ENCODE measurements around the gene DNAH1. TPM values are rescaled to one million over a fixed set of nuclear protein-coding genes. Genes with fewer than 3 reads are reported as not detected.

DNAH1 gene
- total RNA-seq, 1 donor from 2014 or later: 7.3 TPM

DNA sequence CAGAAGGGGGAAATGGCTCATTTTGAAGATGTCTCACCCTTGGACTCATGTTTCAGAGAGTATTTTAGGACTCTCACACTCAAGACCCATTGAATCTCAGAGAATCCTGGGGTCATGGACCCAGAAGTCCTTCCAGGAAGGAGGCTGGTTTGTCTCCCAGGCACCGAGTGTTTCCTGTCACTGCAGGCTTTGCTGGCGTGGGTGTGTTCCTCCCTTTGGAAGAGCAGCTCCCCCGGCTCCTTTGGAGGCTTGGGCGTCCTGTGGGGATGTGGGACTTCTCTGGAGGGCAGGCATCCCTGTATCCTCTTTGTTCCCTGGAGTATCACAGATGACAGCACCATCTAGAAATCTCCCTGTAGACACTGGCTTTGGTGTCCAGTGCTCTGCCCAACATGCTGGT, 40.0 kb downstream of the DNAH1 start:
- H3K27ac Mint-ChIP-seq: no peak overlapping the region

GRCh38 chr3:52357151-52358080, 41.3 kb downstream of the DNAH1 start:
- H3K9me3 Mint-ChIP-seq: no peaks in the 10 kb centered on the region
- no peak for DNase-seq (ENCODE audit: extremely low spot score, unreplicated experiment)
- H3K36me3 Mint-ChIP-seq: no peaks in the 10 kb centered on the region
- H3K4me3 Mint-ChIP-seq: no peak overlapping the region
- H3K27ac Mint-ChIP-seq: no peak overlapping the region
- H3K27me3 Mint-ChIP-seq: no peaks in the 10 kb centered on the region
- H3K4me1 Mint-ChIP-seq (ENCODE audit: unreplicated experiment): no peaks in the 10 kb centered on the region
- TF ChIP-seq, protein P1, sequence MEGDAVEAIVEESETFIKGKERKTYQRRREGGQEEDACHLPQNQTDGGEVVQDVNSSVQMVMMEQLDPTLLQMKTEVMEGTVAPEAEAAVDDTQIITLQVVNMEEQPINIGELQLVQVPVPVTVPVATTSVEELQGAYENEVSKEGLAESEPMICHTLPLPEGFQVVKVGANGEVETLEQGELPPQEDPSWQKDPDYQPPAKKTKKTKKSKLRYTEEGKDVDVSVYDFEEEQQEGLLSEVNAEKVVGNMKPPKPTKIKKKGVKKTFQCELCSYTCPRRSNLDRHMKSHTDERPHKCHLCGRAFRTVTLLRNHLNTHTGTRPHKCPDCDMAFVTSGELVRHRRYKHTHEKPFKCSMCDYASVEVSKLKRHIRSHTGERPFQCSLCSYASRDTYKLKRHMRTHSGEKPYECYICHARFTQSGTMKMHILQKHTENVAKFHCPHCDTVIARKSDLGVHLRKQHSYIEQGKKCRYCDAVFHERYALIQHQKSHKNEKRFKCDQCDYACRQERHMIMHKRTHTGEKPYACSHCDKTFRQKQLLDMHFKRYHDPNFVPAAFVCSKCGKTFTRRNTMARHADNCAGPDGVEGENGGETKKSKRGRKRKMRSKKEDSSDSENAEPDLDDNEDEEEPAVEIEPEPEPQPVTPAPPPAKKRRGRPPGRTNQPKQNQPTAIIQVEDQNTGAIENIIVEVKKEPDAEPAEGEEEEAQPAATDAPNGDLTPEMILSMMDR (conservative IDR thresholded peaks at IDR 0.05): no peak

More for the DNA sequence above, 40.0 kb downstream of the DNAH1 start:
- DNase-seq (ENCODE audit: extremely low spot score, unreplicated experiment): no peak
- H3K4me3 Mint-ChIP-seq: no peak overlapping the region
- no peaks in the 10 kb centered on the region for H3K4me1 Mint-ChIP-seq (ENCODE audit: unreplicated experiment)
- H3K27me3 Mint-ChIP-seq: no peaks in the 10 kb centered on the region
- TF ChIP-seq, protein P1 (conservative IDR thresholded peaks at IDR 0.05): no peak
- no peaks in the 10 kb centered on the region for H3K36me3 Mint-ChIP-seq
- H3K9me3 Mint-ChIP-seq: no peaks in the 10 kb centered on the region

GRCh38 chr3:52358362-52358940, 42.3 kb downstream of the DNAH1 start:
- H3K4me3 Mint-ChIP-seq: no peak overlapping the region
- TF ChIP-seq, protein P1 (conservative IDR thresholded peaks at IDR 0.05): no peak
- no peaks in the 10 kb centered on the region for H3K4me1 Mint-ChIP-seq (ENCODE audit: unreplicated experiment)
- no peaks in the 10 kb centered on the region for H3K27me3 Mint-ChIP-seq
- H3K27ac Mint-ChIP-seq: no peak overlapping the region
- DNase-seq (ENCODE audit: extremely low spot score, unreplicated experiment): no peak
- no peaks in the 10 kb centered on the region for H3K9me3 Mint-ChIP-seq
- H3K36me3 Mint-ChIP-seq: no peaks in the 10 kb centered on the region

DNA sequence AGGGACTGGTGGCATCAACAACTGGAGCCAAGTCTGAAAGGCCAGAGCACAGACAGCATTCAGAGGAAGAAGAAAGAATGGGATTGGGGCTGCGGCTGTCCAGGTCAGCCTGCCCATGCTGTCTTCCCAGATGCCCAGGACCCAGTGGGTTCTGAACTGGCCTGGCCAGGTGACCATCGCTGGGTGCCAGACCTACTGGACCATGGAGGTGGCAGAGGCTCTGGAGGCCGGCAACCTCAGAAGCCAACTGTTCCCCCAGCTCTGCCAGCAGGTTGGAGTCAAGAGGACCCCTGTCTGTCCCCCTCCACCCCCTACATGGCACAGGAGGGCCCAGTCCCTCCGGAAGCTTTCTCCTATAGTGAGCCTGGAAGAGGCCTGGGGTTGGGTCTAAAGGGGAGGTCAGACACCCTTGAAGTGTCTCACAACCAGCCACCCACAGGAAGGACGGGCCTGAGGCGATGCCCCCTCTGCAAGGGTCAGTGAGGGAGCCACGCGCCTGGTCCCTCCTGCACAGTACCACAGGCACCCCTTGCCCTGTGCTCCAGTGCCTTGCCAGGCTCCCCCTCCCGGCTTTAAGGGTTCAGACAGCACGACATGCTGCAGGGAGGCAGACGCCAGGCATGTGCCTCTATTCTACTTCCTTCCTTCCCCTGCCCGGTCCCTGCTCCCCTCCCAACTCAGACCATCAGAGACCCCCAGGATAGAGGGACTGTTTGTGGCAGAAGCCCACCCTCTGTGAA, 43.2 kb downstream of the DNAH1 start:
- no peak for DNase-seq (ENCODE audit: extremely low spot score, unreplicated experiment)
- no peaks in the 10 kb centered on the region for H3K4me1 Mint-ChIP-seq (ENCODE audit: unreplicated experiment)
- TF ChIP-seq, protein P1 (conservative IDR thresholded peaks at IDR 0.05): no peak
- no peak overlapping the region for H3K4me3 Mint-ChIP-seq
- no peaks in the 10 kb centered on the region for H3K9me3 Mint-ChIP-seq
- no peak overlapping the region for H3K27ac Mint-ChIP-seq
- no peaks in the 10 kb centered on the region for H3K27me3 Mint-ChIP-seq
- peaks cover 6% of the 10 kb centered on the region for H3K36me3 Mint-ChIP-seq

GRCh38 chr3:52361011-52361410, 44.9 kb downstream of the DNAH1 start:
- Mint-ChIP-seq H3K27me3 (no peaks in the 10 kb centered on the region), H3K9me3 (no peaks in the 10 kb centered on the region), H3K4me3 (no peak overlapping the region), H3K36me3 (peaks cover 6% of the 10 kb centered on the region), H3K27ac (no peak overlapping the region), H3K4me1 (ENCODE audit: unreplicated experiment) (no peaks in the 10 kb centered on the region)
- no peak for DNase-seq (ENCODE audit: extremely low spot score, unreplicated experiment)
- TF ChIP-seq, protein P1 (conservative IDR thresholded peaks at IDR 0.05): no peak

Data from type B pancreatic cell (in vitro differentiated cells).